Uterine smooth muscle cell (primary cell): Measurements from ENCODE around the gene CFAP53. TPM values are rescaled to one million over a fixed set of nuclear protein-coding genes. Genes with fewer than 3 reads are reported as not detected.

Source experiments
- total RNA-seq: library from RNA; depleted of rRNA; stranded (reverse); fragments of >200 nt; gene quantifications from 2 replicates; pipeline ENCODE4 v1.2.3, GENCODE V29; 2014

The CFAP53 gene, protein sequence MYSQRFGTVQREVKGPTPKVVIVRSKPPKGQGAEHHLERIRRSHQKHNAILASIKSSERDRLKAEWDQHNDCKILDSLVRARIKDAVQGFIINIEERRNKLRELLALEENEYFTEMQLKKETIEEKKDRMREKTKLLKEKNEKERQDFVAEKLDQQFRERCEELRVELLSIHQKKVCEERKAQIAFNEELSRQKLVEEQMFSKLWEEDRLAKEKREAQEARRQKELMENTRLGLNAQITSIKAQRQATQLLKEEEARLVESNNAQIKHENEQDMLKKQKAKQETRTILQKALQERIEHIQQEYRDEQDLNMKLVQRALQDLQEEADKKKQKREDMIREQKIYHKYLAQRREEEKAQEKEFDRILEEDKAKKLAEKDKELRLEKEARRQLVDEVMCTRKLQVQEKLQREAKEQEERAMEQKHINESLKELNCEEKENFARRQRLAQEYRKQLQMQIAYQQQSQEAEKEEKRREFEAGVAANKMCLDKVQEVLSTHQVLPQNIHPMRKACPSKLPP
- total RNA-seq: 0.33 and 1.1 TPM in 2 replicates

DNA sequence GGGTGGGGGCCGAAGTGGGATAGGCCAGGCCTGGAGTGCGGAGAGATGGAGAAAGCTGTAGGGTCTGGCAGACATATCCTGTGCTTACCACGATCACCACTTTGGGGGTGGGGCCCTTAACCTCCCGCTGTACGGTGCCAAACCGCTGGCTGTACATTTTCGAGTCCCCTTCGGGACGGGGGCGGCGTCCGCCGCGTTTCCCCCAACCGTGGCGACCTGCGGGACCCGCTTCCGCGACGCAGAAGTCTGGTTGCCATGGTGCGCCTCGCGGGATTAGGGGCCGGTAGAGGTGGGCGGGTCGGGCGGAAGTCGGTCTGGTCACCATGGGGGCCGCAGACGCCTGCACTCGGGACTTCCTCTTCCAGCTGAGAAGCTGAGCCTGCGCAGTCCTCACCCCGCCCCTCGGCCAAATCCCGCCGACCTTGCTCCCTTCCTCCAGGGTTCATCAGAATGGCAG lies at the start of gene CFAP53:
TSS of gene CFAP53 (minus strand) at position 248 of the 457 bp plus-strand sequence. CDS start at position 157, 91 bp downstream.

DNA sequence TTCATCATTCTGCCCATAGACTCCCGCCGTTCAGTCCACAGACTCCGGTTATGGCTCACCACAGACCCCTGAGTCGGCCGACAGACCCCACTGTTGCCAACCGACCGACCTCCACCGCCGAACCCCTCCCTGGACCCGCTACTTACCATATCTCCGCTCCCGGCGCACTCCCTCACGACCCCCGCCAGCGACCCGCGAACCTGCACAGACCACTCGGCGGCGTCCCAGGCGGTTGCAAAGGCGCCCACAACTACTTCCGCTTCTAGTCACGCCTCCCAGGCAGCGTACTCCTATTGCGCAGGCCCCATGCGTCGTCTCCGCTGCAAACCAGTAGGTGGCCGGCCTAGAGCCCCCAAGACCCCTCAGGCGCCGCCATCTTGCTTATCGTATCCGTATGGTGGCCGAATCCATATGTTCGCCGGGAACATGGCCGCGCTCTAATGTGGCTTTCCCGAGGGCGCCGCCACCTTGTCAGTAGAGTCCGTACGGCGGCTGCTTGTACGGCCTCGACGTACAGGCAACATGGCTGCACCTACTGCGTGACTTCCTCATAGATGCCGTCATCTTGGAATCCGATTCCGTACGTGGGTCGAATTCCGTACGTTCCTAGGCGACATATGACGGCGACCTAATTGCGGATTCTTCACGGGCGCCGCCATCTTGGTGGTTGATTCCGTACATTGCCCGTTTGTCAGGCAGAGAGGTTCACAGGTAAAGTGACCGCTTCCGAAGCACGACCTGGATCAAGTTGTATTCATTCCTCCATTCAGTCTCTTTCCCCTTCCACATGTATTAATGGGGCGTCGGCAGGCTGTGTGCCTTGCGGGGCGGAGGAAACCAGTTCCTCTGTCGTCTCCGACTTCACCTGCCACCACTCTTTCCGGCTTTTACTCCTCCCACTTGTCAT lies 21.4 kb upstream of the CFAP53 start, which contains the start of gene CXXC1:
TSS of gene CXXC1 (minus strand) at position 252 of the 907 bp plus-strand sequence. CDS start at position 149, 103 bp downstream.

DNA sequence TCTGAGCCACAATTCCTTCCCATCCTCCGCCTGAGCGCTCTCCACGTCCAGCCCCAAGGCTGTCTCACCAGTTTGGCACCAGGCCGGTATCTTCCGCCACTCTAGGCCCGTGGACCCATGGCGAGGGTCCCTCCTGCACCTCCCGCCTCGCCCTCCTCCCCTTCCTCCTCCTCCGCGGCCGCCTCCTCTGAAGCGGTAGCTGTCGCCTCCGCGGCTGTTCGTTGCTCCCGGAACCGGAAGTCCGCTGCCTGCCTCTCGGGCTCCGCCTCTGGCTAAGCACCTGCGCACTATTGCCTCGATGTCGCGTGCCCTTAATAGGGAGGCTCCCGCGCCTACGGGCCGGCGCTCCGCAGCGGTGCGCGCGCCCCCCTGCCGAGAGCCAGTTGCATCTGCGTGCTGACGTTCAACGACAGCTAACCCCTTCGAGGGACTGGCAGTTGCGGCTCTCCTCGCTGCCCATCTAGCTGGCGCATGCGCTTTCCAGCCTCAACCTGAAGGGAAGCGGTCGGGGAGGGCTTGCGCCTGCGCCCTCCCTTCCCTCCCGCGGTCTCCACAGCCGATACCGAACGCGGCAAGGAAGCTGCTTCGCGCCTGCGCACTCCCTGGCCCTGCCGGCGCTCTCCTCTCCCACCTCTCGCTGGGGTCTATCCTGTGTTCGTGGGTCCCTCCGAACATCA lies 15.1 kb upstream of the CFAP53 start, which contains the start of gene MBD1:
TSS of gene MBD1 (minus strand) at position 229 of the 677 bp plus-strand sequence. CDS start 1,531 bp downstream, outside the sequence.

DNA sequence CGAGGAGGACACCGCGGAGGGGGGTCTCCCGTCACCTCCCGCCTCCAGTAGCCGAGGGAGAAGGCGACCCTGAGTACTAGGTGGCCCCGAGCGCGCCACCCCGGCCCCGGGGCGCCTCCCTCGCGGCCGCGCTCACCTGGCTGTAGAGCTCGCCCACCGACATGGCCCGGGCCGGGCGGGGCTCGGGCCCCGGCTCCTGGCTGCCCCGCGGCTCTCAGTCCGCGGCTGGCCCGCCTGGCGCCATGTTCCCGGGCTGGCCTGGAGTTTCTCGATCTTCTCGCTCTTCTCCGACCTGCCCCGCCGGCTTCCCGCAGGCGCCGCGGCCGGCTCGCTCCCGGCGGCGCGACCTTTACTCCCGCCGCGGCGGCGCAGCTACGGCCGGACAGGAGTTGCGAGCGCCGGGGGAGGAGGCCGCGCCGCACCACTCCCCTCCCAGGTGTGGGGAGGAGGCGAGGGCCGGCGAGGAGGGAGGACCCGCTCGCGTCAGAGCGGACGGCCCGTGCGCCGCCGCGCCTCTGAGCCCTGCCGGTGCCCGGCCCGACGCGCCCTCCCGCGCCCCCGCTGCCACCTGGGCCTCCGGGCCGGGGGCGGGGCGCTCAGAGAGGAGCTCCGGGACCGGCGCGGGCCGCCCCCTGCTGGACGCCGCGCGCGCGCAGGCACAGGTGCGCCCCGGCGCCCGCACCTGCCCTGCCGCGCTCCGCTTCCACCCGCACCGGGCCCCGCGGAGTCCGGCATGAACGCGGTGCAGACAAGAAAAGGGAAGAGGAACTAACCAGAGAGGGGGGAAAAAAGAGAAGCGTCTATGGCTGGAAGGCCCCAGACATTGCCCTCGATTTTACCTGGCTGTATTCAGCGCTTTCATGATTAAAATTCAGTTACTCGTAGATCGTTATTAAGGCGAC lies 71.4 kb downstream of the CFAP53 start, which contains the start of gene MYO5B:
TSS of gene MYO5B (minus strand) at position 517 of the 902 bp plus-strand sequence. CDS start at position 163, 354 bp downstream.

Other genes starting within 250 kb of the CFAP53 start
- gene MYO5B, start 71.3 kb downstream of the CFAP53 start, total RNA-seq: under 0.01 and 0.11 TPM in 2 replicates
- gene MBD1, start 15.0 kb upstream of the CFAP53 start, total RNA-seq: 63.4 and 81.4 TPM in 2 replicates
- 36.5 and 44.9 TPM in 2 replicates for gene CXXC1, start 21.2 kb upstream of the CFAP53 start, total RNA-seq
- 9.9 and 24.3 TPM in 2 replicates for gene SKA1, start 108.6 kb upstream of the CFAP53 start, total RNA-seq